Measurements from ENCODE around the gene ZPR1.
"Not testable (repeated sequence)": the region's sequence is repeated elsewhere in the genome, so short reads cannot be mapped to it uniquely, and the experiment has no call there.

Gene ZPR1

DNA sequence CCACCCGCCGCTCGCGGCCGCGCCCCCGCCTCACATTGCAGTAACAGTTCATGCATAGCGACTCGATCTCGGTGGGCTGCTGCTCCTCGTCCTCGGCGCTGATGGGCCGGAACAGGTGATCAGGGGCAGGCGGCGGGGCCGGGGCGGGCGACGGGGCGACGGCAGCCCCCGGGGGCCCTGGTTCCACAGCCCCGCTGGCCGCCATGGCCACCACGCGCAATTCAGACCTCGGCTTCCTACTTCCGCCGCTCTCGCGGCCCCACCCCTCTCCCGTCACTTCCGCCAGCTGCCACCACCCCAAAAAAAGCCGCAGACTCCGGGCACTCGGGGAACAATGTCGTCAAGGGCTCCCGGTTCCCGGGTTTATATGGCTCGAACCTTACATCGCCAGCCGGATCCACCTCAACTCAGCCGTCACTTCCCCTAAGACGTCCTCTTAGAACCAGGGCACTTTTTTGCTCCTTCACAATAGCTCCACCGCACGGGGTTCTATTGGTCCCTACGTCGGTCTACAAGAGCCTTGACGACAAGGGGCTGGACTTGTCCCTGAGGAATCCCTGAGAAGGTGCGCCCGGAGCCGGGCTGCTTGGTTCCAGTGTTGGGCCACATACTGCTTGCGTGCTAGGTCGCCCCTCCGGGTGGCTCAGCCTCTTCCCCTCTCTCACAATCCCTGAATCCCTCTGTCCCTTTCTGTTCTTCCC lies at the start of gene ZPR1:
Gene ZPR1, minus strand, starts transcription at position 238 of the 701 bp plus-strand sequence. Its CDS starts 33 bp downstream, at position 205.
- DNase-seq = peak; percentile 93

- DNase-seq = no peak
These were observed 48.8 kb upstream of the ZPR1 start for GRCh38 chr11:116836632-116836991.

DNA sequence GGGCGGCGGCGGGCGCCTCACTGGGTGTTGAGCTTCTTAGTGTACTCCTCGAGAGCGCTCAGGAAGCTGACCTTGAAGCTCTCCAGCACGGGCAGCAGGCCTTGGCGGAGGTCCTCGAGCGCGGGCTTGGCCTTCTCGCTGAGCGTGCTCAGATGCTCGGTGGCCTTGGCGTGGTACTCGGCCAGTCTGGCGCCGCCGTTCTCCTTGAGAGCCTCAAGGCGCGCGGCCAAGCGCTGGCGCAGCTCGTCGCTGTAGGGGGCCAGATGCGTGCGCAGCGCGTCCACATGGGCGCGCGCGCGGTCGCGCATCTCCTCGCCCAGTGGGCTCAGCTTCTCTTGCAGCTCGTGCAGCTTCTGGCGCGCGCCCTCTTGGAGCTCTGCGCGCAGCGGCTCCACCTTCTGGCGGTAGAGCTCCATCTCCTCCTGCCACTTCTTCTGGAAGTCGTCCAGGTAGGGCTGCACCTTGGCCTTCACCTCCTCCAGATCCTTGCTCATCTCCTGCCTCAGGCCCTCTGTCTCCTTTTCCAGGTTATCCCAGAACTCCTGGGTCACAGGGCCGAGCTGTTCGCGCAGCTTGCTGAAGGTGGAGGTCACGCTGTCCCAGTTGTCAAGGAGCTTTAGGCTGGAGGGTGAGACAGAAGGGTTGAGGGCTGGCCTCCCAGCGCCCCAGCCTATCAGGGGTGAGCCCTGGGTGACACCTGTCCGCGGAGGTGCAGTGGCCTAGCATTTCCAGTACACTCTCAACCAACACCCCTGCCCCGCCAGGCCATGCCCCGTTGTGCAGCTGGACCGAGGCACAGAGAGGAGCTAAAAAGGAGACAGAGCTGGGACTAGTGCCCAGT lies 48.2 kb upstream of the ZPR1 start:
- DNase-seq = peak; percentile 96

GRCh38 chr11:116835042-116835772 lies 47.4 kb upstream of the ZPR1 start:
- no peak for DNase-seq

DNA sequence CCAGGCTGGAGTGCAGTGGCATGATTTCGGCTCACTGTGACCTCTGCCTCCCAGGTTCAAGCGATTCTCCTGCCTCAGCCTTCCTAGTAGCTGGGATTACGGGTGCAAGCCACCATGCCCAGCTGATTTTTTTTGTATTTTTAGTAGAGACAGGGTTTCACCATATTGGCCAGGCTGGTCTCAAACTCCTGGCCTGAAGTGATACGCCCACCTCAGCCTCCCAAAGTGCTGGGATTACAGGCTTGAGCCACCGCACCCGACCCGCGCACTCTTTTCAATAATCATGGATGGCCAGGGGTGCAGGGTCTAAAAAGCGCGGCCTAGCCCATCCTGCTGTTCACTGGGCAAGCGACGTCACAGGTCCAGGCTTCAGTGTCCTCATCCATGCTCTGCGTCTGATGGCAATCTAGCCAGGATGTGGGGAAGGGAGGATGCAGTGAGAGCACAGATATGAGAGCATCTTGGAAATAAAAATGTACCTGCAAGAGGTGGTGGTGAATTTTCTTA lies 46.8 kb upstream of the ZPR1 start:
- DNase-seq = not testable (repeated sequence)

GRCh38 chr11:116833816-116834534 lies 46.2 kb upstream of the ZPR1 start:
- no peak for DNase-seq

DNA sequence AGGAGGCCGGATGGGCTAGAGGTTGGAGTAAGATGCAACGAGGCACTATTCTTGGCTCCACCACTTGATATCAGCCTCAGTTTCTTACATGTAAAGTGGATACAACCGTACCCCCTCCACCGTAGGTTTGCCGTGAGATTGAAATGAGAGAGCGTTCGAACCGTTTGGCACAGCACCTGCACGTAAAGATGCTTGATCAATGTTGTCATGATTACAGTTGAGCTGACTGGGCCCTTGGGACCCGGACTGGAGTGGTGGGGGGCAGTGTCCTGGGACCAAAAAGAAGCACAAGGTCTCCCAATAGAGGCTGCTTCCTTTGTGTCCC lies 45.6 kb upstream of the ZPR1 start:
- DNase-seq = no peak

GRCh38 chr11:116832350-116833290 lies 44.8 kb upstream of the ZPR1 start:
- DNase-seq = no peak

- DNase-seq = no peak
These were observed 44.0 kb upstream of the ZPR1 start for GRCh38 chr11:116831790-116832349.

DNA sequence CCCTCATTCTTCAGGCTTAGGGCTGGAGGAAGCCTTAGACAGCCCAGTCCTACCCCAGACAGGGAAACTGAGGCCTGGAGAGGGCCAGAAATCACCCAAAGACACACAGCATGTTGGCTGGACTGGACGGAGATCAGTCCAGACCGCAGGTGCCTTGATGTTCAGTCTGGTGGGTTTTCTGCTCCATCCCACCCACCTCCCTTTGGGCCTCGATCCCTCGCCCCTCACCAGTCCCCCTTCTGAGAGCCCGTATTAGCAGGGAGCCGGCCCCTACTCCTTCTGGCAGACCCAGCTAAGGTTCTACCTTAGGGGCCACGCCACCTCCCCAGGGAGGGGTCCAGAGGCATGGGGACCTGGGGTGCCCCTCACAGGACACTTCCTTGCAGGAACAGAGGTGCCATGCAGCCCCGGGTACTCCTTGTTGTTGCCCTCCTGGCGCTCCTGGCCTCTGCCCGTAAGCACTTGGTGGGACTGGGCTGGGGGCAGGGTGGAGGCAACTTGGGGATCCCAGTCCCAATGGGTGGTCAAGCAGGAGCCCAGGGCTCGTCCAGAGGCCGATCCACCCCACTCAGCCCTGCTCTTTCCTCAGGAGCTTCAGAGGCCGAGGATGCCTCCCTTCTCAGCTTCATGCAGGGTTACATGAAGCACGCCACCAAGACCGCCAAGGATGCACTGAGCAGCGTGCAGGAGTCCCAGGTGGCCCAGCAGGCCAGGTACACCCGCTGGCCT lies 42.5 kb upstream of the ZPR1 start:
- DNase-seq = no peak

- DNase-seq = no peak
These were observed 41.8 kb upstream of the ZPR1 start, which contains the start of gene APOC3 for GRCh38 chr11:116829525-116830183. TSS of gene APOC3 (plus strand) at chr11:116829907. CDS start at chr11:116830583, 676 bp downstream.

- DNase-seq = no peak
These were observed 41.1 kb upstream of the ZPR1 start for GRCh38 chr11:116828632-116829524.

DNA sequence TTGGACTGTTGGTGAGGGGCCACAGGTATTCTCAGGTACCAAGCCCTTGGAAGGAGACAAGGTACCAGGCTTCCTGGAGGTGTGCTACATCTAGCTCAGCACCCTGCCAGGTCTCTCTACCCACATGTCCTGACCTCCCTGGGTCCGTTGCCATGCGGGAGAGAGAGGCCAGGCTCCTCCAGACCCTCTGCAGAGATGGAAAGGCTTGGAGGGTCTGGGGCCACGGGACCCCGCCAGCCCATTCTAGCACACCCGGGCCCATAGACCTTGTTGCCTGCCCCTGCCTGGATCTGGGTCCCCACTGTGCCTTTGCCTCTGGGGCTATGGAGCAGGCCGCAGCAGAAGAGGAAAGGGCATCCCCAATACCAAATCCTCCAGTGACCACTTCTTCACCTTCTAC lies 39.6 kb upstream of the ZPR1 start:
- DNase-seq = no peak

- no peak for DNase-seq
These were observed 39.1 kb upstream of the ZPR1 start for GRCh38 chr11:116826751-116827431.

DNA sequence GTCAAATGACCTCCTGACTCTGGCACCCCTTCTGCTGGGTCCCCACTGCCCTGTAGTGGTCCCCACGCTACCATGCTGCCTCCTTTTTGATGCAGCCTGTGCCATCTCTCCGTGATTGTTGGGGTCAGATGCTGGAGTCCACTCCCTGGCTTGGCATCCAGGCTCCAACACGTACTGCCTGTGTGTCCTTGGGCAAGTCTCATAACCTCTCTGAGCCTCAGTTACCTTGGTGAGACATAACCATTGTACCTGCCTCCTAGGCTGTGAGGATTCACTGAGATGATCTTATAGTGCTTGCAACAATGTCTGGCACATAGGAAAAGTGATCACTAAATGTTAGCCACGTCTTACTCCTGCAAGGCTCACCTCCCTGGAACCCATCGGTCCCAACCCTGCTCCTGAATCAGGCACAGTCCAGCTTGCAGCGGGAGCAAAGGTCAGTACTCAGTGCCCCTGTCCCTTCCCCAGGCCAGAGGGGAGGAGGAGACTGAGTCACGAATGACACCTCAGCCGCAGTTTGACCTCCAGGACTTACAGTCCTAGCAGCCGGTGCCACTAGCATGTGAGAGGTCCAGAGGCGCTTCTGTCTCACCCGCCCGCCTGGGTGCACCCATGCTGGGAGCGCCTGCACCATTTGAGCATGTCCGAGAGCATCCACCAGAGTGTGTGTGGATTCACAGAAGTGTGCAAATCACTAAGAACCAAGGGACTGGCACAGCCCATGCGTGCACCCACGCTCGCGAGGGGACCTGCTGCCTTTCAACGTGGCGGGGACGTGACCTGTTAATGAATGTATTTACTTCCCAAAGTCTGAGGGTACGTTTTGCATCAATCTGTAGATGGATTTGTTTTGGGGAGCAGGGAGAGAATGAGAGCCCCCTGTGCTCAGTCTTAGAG lies 38.3 kb upstream of the ZPR1 start:
- DNase-seq = no peak

GRCh38 chr11:116825434-116825833 lies 37.6 kb upstream of the ZPR1 start:
- no peak for DNase-seq

All from eye (tissue), 1 donor.